Mesenchymal stem cell (in vitro differentiated cells and primary cell): Measurements from ENCODE around the gene SYT11.

Experiments
- DNase-seq: peaks from one replicate; pipeline ENCODE4 v3.0.0-alpha.2; 2013
- H2AFZ ChIP-seq: one replicate; pipeline ENCODE4 v1.6.1; 2013; ENCODE audit warnings: low read depth, mild to moderate bottlenecking, control low read depth, inconsistent platforms, low read length, moderate library complexity
- H2AK5ac ChIP-seq: 2 replicates; pipeline ENCODE4 v1.6.1; 2013; ENCODE audit warnings: low read length, moderate library complexity, mild to moderate bottlenecking, inconsistent platforms; ENCODE audit not compliant: severe bottlenecking
- H2BK120ac ChIP-seq: one replicate; pipeline ENCODE4 v1.6.1; 2013; ENCODE audit warnings: low read depth, mild to moderate bottlenecking, inconsistent platforms, low read length, moderate library complexity
- H2BK12ac ChIP-seq, 2 experiments: one replicate each; pipeline ENCODE4 v1.6.1; 2013; ENCODE audit warnings: inconsistent platforms in 2 of 2, low read length in 2 of 2, mild to moderate bottlenecking in 2 of 2, moderate library complexity in 2 of 2, control low read depth in 1 of 2
- H2BK15ac ChIP-seq: one replicate; pipeline ENCODE4 v1.6.1; 2013; ENCODE audit warnings: mild to moderate bottlenecking, low read depth, inconsistent platforms; ENCODE audit not compliant: poor library complexity, severe bottlenecking
- H2BK5ac ChIP-seq: 2 replicates; pipeline ENCODE4 v1.6.1; 2013; ENCODE audit warnings: low read depth, mild to moderate bottlenecking, low read length, control low read depth, inconsistent platforms; ENCODE audit not compliant: poor library complexity, severe bottlenecking
- H3K14ac ChIP-seq, 2 experiments: one replicate each; pipeline ENCODE4 v1.6.1; 2013; ENCODE audit warnings: inconsistent platforms in 2 of 2, low read length in 2 of 2, control low read depth in 1 of 2, mild to moderate bottlenecking in 1 of 2, moderate library complexity in 1 of 2
- H3K18ac ChIP-seq, 2 experiments: one replicate each; pipeline ENCODE4 v1.6.1; 2013; ENCODE audit warnings: inconsistent platforms in 2 of 2, low read length in 2 of 2, control low read depth in 1 of 2, low read depth in 1 of 2, mild to moderate bottlenecking in 1 of 2
- H3K23ac ChIP-seq, 2 experiments: one replicate each; pipeline ENCODE4 v1.6.1; 2013; ENCODE audit warnings: inconsistent platforms in 2 of 2, low read length in 2 of 2, mild to moderate bottlenecking in 2 of 2, moderate library complexity in 2 of 2, control low read depth in 1 of 2
- H3K27ac ChIP-seq: 2 replicates; pipeline ENCODE4 v1.5.1; 2013; ENCODE audit warnings: mild to moderate bottlenecking, moderate library complexity, low read length, control low read depth, inconsistent platforms; ENCODE audit not compliant: poor library complexity, severe bottlenecking
- H3K27me3 ChIP-seq, 2 experiments: 2 replicates each; pipeline versions ENCODE4 v1.6.1 to v1.7.0; 2013; ENCODE audit warnings: low read length in 2 of 2, mild to moderate bottlenecking in 2 of 2, moderate library complexity in 2 of 2, control low read depth in 1 of 2, inconsistent platforms in 1 of 2; ENCODE audit not compliant: control insufficient read depth in 1 of 2, insufficient read depth in 1 of 2
- H3K36me3 ChIP-seq, 2 experiments: 2 replicates each; pipeline versions ENCODE4 v1.6.1 to v1.7.0; 2013; ENCODE audit warnings: low read length in 2 of 2, control low read depth in 1 of 2, inconsistent platforms in 1 of 2, low read depth in 1 of 2, mild to moderate bottlenecking in 1 of 2; ENCODE audit not compliant: insufficient read depth in 2 of 2, control insufficient read depth in 1 of 2
- H3K4ac ChIP-seq, 2 experiments: one replicate each; pipeline ENCODE4 v1.6.1; 2013; ENCODE audit warnings: inconsistent platforms in 2 of 2, low read length in 2 of 2, mild to moderate bottlenecking in 2 of 2, moderate library complexity in 2 of 2, control low read depth in 1 of 2, low read depth in 1 of 2
- H3K4me1 ChIP-seq: 2 replicates; pipeline ENCODE4 v1.6.1; 2013; ENCODE audit warnings: low read depth, low read length, control low read depth; ENCODE audit not compliant: control insufficient read depth, insufficient read depth
- H3K4me2 ChIP-seq: 2 replicates; pipeline ENCODE4 v1.6.1; 2013; ENCODE audit warnings: low read length, mild to moderate bottlenecking, inconsistent platforms; ENCODE audit not compliant: poor library complexity, severe bottlenecking
- H3K4me3 ChIP-seq, 2 experiments: 2 replicates each; pipeline versions ENCODE4 v1.5.1 to v1.7.0; 2013; ENCODE audit warnings: low read length in 2 of 2, mild to moderate bottlenecking in 2 of 2, control low read depth in 1 of 2, low read depth in 1 of 2; ENCODE audit not compliant: insufficient read depth in 1 of 2
- H3K79me1 ChIP-seq: replicated peaks from 2 replicates; pipeline ENCODE4 v1.6.1; 2013; ENCODE audit warnings: mild to moderate bottlenecking, control low read depth, low read length, inconsistent platforms; ENCODE audit not compliant: poor library complexity, severe bottlenecking
- H3K9ac ChIP-seq: 2 replicates; pipeline ENCODE4 v1.7.0; 2013; ENCODE audit warnings: mild to moderate bottlenecking, low read length, moderate library complexity
- H3K9me3 ChIP-seq: 2 replicates; pipeline ENCODE4 v1.7.0; 2013; ENCODE audit warnings: mild to moderate bottlenecking, low read length; ENCODE audit not compliant: control insufficient read depth
- H4K8ac ChIP-seq: one replicate; pipeline ENCODE4 v1.6.1; 2013; ENCODE audit warnings: inconsistent platforms, mild to moderate bottlenecking, low read length, moderate library complexity
- H4K91ac ChIP-seq: one replicate; pipeline ENCODE4 v1.6.1; 2013; ENCODE audit warnings: mild to moderate bottlenecking, low read length, inconsistent platforms
- WGBS: methylation state at CpG from one replicate; pipeline ENCODE4 v1.1.7; 2013; ENCODE audit warnings: mixed read lengths; 5-methylcytosine and 5-hydroxymethylcytosine counted together

SYT11 gene

DNA sequence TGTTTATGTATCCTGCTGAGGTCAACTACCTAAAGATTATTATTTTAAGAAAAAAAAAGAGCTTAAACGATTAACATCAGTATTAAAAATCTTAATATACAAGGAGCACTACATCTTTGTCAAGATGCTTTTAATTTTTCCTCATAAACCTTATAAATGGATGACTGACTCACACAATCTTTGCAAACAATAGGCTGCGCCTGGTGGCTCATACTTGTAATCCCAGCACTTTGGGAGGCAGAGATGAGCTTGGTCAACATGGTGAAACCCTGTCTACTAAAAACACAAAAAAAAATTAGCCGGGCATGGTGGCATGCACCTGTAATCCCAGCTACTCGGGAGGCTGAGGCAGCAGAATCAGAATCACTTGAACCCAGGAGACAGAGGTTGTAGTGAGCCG lies 73.1 kb downstream of the SYT11 start:
- Histone ChIP-seq H3K4ac (no peak overlapping the region), H2AFZ (no peak overlapping the region), H3K9me3 (no peaks in the 10 kb centered on the region), H3K4me3 (peak overlapping the region in 1 of 2 experiments; percentile 92), H3K9ac (peak overlapping the region; percentile 98), H3K36me3 (peaks cover 31 to 54% of the 10 kb centered on the region in 2 experiments), H2BK120ac (no peak overlapping the region), H3K18ac (no peak overlapping the region), H3K14ac (no peak overlapping the region), H2AK5ac (no peak overlapping the region), H2BK5ac (no peak overlapping the region), H3K23ac (no peak overlapping the region), H4K91ac (no peak overlapping the region), H3K27me3 (no peaks in the 10 kb centered on the region), H4K8ac (no peak overlapping the region), H3K4me2 (peak overlapping the region; percentile 3), H3K4me1 (peaks cover 14% of the 10 kb centered on the region), H3K27ac (no peak overlapping the region), H2BK15ac (no peak overlapping the region), H2BK12ac (no peak overlapping the region), H3K79me1 (peaks cover 3% of the 10 kb centered on the region)
- 68% methylated on average over 2 of the region's 5 CpGs for WGBS
- no peak for DNase-seq

GRCh38 chr1:155933591-155934096 lies 74.3 kb downstream of the SYT11 start:
- H3K23ac ChIP-seq: peak overlapping the region in 1 of 2 experiments; percentile 99

GRCh38 chr1:155934097-155934935 lies 74.9 kb downstream of the SYT11 start, which contains the start of gene KHDC4:
TSS of gene KHDC4 (minus strand) at chr1:155934413. CDS start at chr1:155934373, 40 bp downstream.
- peak within 1 kb of the TSS; percentile 66 for H4K91ac ChIP-seq
- peak within 1 kb of the TSS; percentile 100 for H4K8ac ChIP-seq
- peak within 1 kb of the TSS; percentile 86 for H2BK15ac ChIP-seq
- H3K36me3 ChIP-seq: peaks cover 22 to 36% of the 10 kb centered on the region in 2 experiments
- H2BK120ac ChIP-seq: peak within 1 kb of the TSS; percentile 42
- no peaks in the 10 kb centered on the region for H3K9me3 ChIP-seq
- H2AK5ac ChIP-seq: peak within 1 kb of the TSS; percentile 96
- peak within 1 kb of the TSS; percentile 51 for H2AFZ ChIP-seq
- no peaks in the 10 kb centered on the region for H3K27me3 ChIP-seq
- H3K23ac ChIP-seq: peak within 1 kb of the TSS in 1 of 2 experiments; percentile 99
- H3K79me1 ChIP-seq: peaks cover 3% of the 10 kb centered on the region
- H3K18ac ChIP-seq: peak within 1 kb of the TSS; percentile 94 to 100
- H3K4me1 ChIP-seq: peaks cover 14% of the 10 kb centered on the region
- H3K4me2 ChIP-seq: peak within 1 kb of the TSS; percentile 98
- H3K4ac ChIP-seq: peak within 1 kb of the TSS; percentile 93 to 99
- 2% methylated on average over 50 of the region's 50 CpGs for WGBS
- H3K27ac ChIP-seq: peak within 1 kb of the TSS; percentile 92
- peak within 1 kb of the TSS; percentile 98 for H3K9ac ChIP-seq
- H3K4me3 ChIP-seq: peak within 1 kb of the TSS; percentile 92 to 98
- peak within 1 kb of the TSS in 1 of 2 experiments; percentile 98 for H3K14ac ChIP-seq
- no peak within 1 kb of the TSS for H2BK12ac ChIP-seq
- peak; percentile 98 for DNase-seq
- H2BK5ac ChIP-seq: peak within 1 kb of the TSS; percentile 93

More at GRCh38 chr1:155933591-155934096, 74.3 kb downstream of the SYT11 start:
- Histone ChIP-seq H3K14ac (peak overlapping the region in 1 of 2 experiments; percentile 32), H3K27ac (peak overlapping the region; percentile 90), H3K18ac (peak overlapping the region; percentile 90 to 100), H2AK5ac (peak overlapping the region; percentile 96), H2BK5ac (peak overlapping the region; percentile 93), H3K9ac (peak overlapping the region; percentile 98), H2BK12ac (no peak overlapping the region), H2BK120ac (peak overlapping the region; percentile 42), H2BK15ac (no peak overlapping the region), H3K27me3 (no peaks in the 10 kb centered on the region), H2AFZ (no peak overlapping the region), H3K79me1 (peaks cover 3% of the 10 kb centered on the region), H4K8ac (peak overlapping the region; percentile 100), H3K4me3 (peak overlapping the region; percentile 92 to 98), H3K9me3 (no peaks in the 10 kb centered on the region), H4K91ac (no peak overlapping the region), H3K36me3 (peaks cover 23 to 43% of the 10 kb centered on the region in 2 experiments), H3K4me1 (peaks cover 14% of the 10 kb centered on the region), H3K4ac (peak overlapping the region; percentile 93 to 99), H3K4me2 (peak overlapping the region; percentile 98)
- DNase-seq: no peak
- WGBS: 13% methylated on average over 8 of the region's 10 CpGs
